HEK293T (cell line): ENCODE data around the gene OLFM1.

Experiments
- BHLHE40 ChIP-seq: fragments of 450-650 bp; IDR thresholded peaks from 2 replicates; pipeline ENCODE4 v1.6.1; 2016; ENCODE audit warnings: mild to moderate bottlenecking, moderate library complexity, borderline replicate concordance
- FOXA1 ChIP-seq: fragments of 450-650 bp; IDR thresholded peaks from 2 replicates; pipeline ENCODE4 v1.6.1; 2016; ENCODE audit warnings: mild to moderate bottlenecking
- LEF1 ChIP-seq: fragments of 450-650 bp; IDR thresholded peaks from 2 replicates; pipeline ENCODE4 v1.6.1; 2017; ENCODE audit warnings: mild to moderate bottlenecking, borderline replicate concordance
- SP1 ChIP-seq: fragments of 450-650 bp; IDR thresholded peaks from 2 replicates; pipeline ENCODE4 v1.6.1; 2017

DNA sequence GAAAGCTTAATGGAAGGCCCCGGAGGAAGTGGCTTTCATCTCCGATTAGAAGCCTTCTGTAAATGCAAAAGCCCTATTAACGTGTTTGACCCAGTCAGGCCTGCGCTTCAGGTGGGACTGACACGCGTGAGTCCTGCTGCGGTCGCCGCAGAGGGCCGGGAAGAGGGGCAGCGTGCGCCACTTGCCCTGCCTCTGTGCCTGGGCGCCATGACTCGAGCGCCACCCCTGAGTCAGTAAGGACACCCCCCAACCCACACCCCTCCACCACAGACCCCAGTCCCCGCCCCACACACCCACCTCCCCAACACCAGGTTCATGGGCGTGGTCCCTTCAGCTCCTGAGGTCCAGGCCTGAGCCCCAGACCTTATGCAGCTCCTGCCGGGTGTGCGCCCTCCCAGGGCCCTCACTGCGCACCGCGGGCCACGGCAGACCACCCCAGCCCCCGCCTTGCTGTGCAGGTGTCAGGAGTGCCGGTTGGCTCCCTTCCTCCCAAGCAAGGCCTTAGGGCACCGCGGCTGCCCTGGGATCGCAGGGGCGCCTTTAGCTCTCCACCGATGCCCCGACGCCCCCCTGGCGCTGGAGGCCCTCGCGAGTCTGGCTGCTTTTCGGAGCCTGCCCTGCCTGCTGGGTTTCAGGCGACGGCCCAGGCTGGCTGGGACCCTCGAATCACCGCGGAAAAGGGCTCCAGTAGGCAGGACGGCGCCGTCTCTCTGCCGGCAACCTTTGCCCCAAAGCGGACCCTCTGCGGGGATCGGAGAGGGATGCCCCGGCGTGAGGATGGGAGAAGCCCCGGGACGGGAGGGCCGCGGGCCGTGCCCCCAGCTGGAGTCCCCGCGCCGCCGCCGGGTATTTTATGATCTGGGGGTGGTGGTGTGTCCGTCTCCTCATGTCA is 625 bp upstream of the OLFM1 start:
- no peak for TF ChIP-seq FOXA1
- TF ChIP-seq BHLHE40, result no peak
- TF ChIP-seq LEF1, result no peak
- no peak for TF ChIP-seq SP1
